ENCODE measurements around the gene SNX10. TPM values are rescaled to one million over a fixed set of nuclear protein-coding genes. Genes with fewer than 3 reads are reported as not detected.

SNX10 gene
- total RNA-seq, 4 donors from 2014 or later = 1.9 to 6.9 (median 4.0) TPM

GRCh38 chr7:26356929-26357798 is 65.5 kb downstream of the SNX10 start:
- peaks cover 7% of the 10 kb centered on the region for H3K27me3 ChIP-seq
- H3K9me3 ChIP-seq = no peaks in the 10 kb centered on the region
- ATAC-seq = no peak
- no peaks in the 10 kb centered on the region for H3K4me1 ChIP-seq
- no peak overlapping the region for H3K4me3 ChIP-seq
- H3K36me3 ChIP-seq = no peaks in the 10 kb centered on the region
- no peak overlapping the region for H3K27ac ChIP-seq
- TF ChIP-seq POLR2AphosphoS5 (IDR thresholded peaks at IDR 0.05) (no peak), EP300 (IDR thresholded peaks at IDR 0.05) (no peak), CTCF (IDR thresholded peaks at IDR 0.05) (no peak), POLR2A (IDR thresholded peaks at IDR 0.05) (no peak)
- WGBS, 2 donors (ENCODE audit: low coverage in 1 of 2) = 79 to 83% methylated on average over 2 to 3 of the region's 4 CpGs

DNA sequence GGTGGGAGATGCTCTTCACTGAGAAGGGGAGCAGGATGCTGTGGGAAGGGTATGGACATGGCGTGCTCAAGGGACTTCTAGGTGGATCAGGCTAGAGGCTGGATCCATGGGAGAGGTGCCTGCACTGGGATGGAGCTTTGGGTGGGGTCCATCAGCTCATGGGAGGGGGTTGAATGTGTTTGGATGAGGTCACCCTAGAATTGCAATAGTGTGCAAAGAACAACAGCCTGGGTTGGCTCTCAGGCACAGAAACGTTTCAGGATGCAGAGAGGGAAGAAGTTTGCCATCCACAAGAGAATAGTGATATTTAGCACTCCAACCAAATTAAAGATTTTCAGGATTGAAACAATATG is 66.1 kb downstream of the SNX10 start:
- H3K9me3 ChIP-seq = no peaks in the 10 kb centered on the region
- no peak overlapping the region for H3K4me3 ChIP-seq
- peaks cover 5% of the 10 kb centered on the region for H3K27me3 ChIP-seq
- no peak overlapping the region for H3K27ac ChIP-seq
- WGBS, 2 donors (ENCODE audit: low coverage in 1 of 2) = 86 to 100% methylated on average over 1 to 2 of the region's 2 CpGs
- no peaks in the 10 kb centered on the region for H3K36me3 ChIP-seq
- no peaks in the 10 kb centered on the region for H3K4me1 ChIP-seq
- no peak for TF ChIP-seq EP300 (IDR thresholded peaks at IDR 0.05)
- TF ChIP-seq POLR2AphosphoS5 (IDR thresholded peaks at IDR 0.05) = no peak
- TF ChIP-seq CTCF (IDR thresholded peaks at IDR 0.05) = no peak
- no peak for TF ChIP-seq POLR2A (IDR thresholded peaks at IDR 0.05)
- ATAC-seq = no peak

DNA sequence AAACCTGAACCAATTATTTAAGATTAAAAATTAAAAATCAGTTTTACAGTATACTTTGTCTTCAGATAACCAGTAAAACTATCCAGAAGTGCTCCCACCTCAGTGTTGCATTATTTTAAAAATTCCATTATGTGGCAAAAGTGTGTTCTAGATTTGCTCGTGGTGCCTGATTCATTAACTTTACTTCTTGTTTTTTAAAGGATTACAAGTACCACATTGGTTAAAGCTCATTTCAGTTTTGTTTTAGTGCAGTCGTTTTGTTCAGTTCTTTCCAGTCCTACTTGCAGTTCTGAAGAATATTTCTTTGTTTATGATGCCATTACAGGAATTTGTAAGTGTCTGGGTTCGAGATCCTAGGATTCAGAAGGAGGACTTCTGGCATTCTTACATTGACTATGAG is 69.0 kb downstream of the SNX10 start:
- Histone ChIP-seq H3K4me3 (no peak overlapping the region), H3K27ac (no peak overlapping the region), H3K4me1 (no peaks in the 10 kb centered on the region), H3K27me3 (peaks cover 10% of the 10 kb centered on the region), H3K9me3 (no peaks in the 10 kb centered on the region), H3K36me3 (no peaks in the 10 kb centered on the region)
- ATAC-seq = no peak
- whole genome bisulfite sequencing, 2 donors (ENCODE audit: low coverage in 1 of 2) = 60 to 66% methylated on average over 3 of the region's 3 CpGs
- TF ChIP-seq POLR2AphosphoS5 (IDR thresholded peaks at IDR 0.05) = no peak
- TF ChIP-seq EP300 (IDR thresholded peaks at IDR 0.05) = no peak

DNA sequence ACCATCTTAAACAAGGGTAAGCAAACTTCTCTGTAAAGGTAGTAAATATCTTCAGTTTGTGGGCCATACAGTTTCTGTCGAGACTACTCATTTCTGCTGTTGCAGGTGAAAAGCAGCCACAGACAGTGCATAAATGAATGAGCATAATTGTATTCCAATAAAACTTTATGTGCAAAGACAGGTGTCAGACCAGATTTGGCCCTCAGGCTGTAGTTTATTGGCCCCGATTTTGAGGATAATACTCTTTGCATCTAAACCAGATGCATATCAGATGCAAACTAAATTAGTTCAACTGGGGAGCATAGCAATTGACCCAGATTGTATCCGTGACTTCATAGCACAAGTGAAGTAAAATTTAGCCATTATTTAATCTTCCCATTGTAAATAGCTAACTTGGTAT is 70.0 kb downstream of the SNX10 start:
- Histone ChIP-seq H3K4me1 (no peaks in the 10 kb centered on the region), H3K36me3 (no peaks in the 10 kb centered on the region), H3K27me3 (peaks cover 20% of the 10 kb centered on the region), H3K4me3 (no peak overlapping the region), H3K9me3 (no peaks in the 10 kb centered on the region), H3K27ac (no peak overlapping the region)
- TF ChIP-seq EP300 (IDR thresholded peaks at IDR 0.05) (no peak), POLR2AphosphoS5 (IDR thresholded peaks at IDR 0.05) (no peak), POLR2A (IDR thresholded peaks at IDR 0.05) (no peak), CTCF (IDR thresholded peaks at IDR 0.05) (no peak)
- WGBS, 2 donors (ENCODE audit: low coverage in 1 of 2) = 94 to 96% methylated on average over 2 to 3 of the region's 3 CpGs
- no peak for ATAC-seq

GRCh38 chr7:26363465-26363864 is 71.8 kb downstream of the SNX10 start:
- no peak for ATAC-seq
- H3K4me1 ChIP-seq = no peaks in the 10 kb centered on the region
- TF ChIP-seq POLR2AphosphoS5 (IDR thresholded peaks at IDR 0.05) = no peak
- TF ChIP-seq POLR2A (IDR thresholded peaks at IDR 0.05) = no peak
- TF ChIP-seq CTCF (IDR thresholded peaks at IDR 0.05) = no peak
- no peak for TF ChIP-seq EP300 (IDR thresholded peaks at IDR 0.05)
- no peak overlapping the region for H3K4me3 ChIP-seq
- peaks cover 39% of the 10 kb centered on the region for H3K27me3 ChIP-seq
- H3K36me3 ChIP-seq = no peaks in the 10 kb centered on the region
- H3K9me3 ChIP-seq = no peaks in the 10 kb centered on the region
- 91 to 93% methylated on average over 7 of the region's 7 CpGs for WGBS, 2 donors (ENCODE audit: low coverage in 1 of 2)
- H3K27ac ChIP-seq = no peak overlapping the region
